ENCODE data around the gene OR8D1.

The OR8D1 gene

GRCh38 chr11:124313849-124314248, at the start of gene OR8D1:
TSS of gene OR8D1 (minus strand) at chr11:124313949. CDS start at chr11:124310766, 3,183 bp downstream.
- Histone ChIP-seq H2AFZ (ENCODE audit: low read depth, low read length) (no peak within 1 kb of the TSS), H3K36me3 (replicated peaks; ENCODE audit: low read depth, low read length) (no peaks in the 10 kb centered on the region), H4K20me1 (ENCODE audit: insufficient read depth, low read length) (no peaks in the 10 kb centered on the region), H3K79me2 (ENCODE audit: low read length) (no peaks in the 10 kb centered on the region), H3K9ac (ENCODE audit: low read length) (no peak within 1 kb of the TSS), H3K4me1 (ENCODE audit: low read length) (peaks cover 6% of the 10 kb centered on the region), H3K4me2 (ENCODE audit: low read length) (no peak within 1 kb of the TSS), H3K4me3 (ENCODE audit: low read length) (no peak within 1 kb of the TSS), H3K27ac (ENCODE audit: low read length) (no peak within 1 kb of the TSS), H3K27me3 (ENCODE audit: low read depth, low read length) (peaks cover 24% of the 10 kb centered on the region), H3K9me3 (ENCODE audit: insufficient read depth, low read length) (no peaks in the 10 kb centered on the region)
- no peak for TF ChIP-seq EZH2phosphoT487 (IDR thresholded peaks at IDR 0.05; ENCODE audit: low read depth)
- no peak for TF ChIP-seq CTCF (IDR thresholded peaks at IDR 0.05; ENCODE audit: low read depth, low read length)

- no peak for TF ChIP-seq CTCF (IDR thresholded peaks at IDR 0.05; ENCODE audit: low read depth, low read length)
- no peak for TF ChIP-seq EZH2phosphoT487 (IDR thresholded peaks at IDR 0.05; ENCODE audit: low read depth)
- no peak overlapping the region for H3K4me3 ChIP-seq (ENCODE audit: low read length)
- no peak overlapping the region for H3K4me2 ChIP-seq (ENCODE audit: low read length)
- no peaks in the 10 kb centered on the region for H4K20me1 ChIP-seq (ENCODE audit: insufficient read depth, low read length)
- no peak overlapping the region for H3K9ac ChIP-seq (ENCODE audit: low read length)
- H3K4me1 ChIP-seq (ENCODE audit: low read length): no peaks in the 10 kb centered on the region
- H3K27me3 ChIP-seq (ENCODE audit: low read depth, low read length): 0 out of 2 replicates have a peak, but pooled peaks cover 9% of the 10 kb centered on the region
- no peaks in the 10 kb centered on the region for H3K79me2 ChIP-seq (ENCODE audit: low read length)
- H3K9me3 ChIP-seq (ENCODE audit: insufficient read depth, low read length): no peaks in the 10 kb centered on the region
- H2AFZ ChIP-seq (ENCODE audit: low read depth, low read length): no peak overlapping the region
- no peaks in the 10 kb centered on the region for H3K36me3 ChIP-seq (replicated peaks; ENCODE audit: low read depth, low read length)
- H3K27ac ChIP-seq (ENCODE audit: low read length): no peak overlapping the region
Measured at GRCh38 chr11:124359566-124359965, 45.8 kb upstream of the OR8D1 start.

GRCh38 chr11:124346311-124346955, 32.7 kb upstream of the OR8D1 start:
- Histone ChIP-seq H2AFZ (ENCODE audit: low read depth, low read length) (no peak overlapping the region), H4K20me1 (ENCODE audit: insufficient read depth, low read length) (no peaks in the 10 kb centered on the region), H3K4me3 (ENCODE audit: low read length) (no peak overlapping the region), H3K9ac (ENCODE audit: low read length) (no peak overlapping the region), H3K36me3 (replicated peaks; ENCODE audit: low read depth, low read length) (no peaks in the 10 kb centered on the region), H3K4me1 (ENCODE audit: low read length) (no peaks in the 10 kb centered on the region), H3K79me2 (ENCODE audit: low read length) (no peaks in the 10 kb centered on the region), H3K27ac (ENCODE audit: low read length) (no peak overlapping the region), H3K4me2 (ENCODE audit: low read length) (no peak overlapping the region), H3K27me3 (ENCODE audit: low read depth, low read length) (no peaks in the 10 kb centered on the region), H3K9me3 (ENCODE audit: insufficient read depth, low read length) (no peaks in the 10 kb centered on the region)
- TF ChIP-seq CTCF (IDR thresholded peaks at IDR 0.05; ENCODE audit: low read depth, low read length): no peak

GRCh38 chr11:124344346-124344745, 30.6 kb upstream of the OR8D1 start:
- Histone ChIP-seq H3K9ac (ENCODE audit: low read length) (no peak overlapping the region), H3K27ac (ENCODE audit: low read length) (no peak overlapping the region), H3K4me1 (ENCODE audit: low read length) (no peaks in the 10 kb centered on the region), H3K27me3 (ENCODE audit: low read depth, low read length) (no peaks in the 10 kb centered on the region), H3K79me2 (ENCODE audit: low read length) (no peaks in the 10 kb centered on the region), H4K20me1 (ENCODE audit: insufficient read depth, low read length) (no peaks in the 10 kb centered on the region), H3K4me3 (ENCODE audit: low read length) (no peak overlapping the region), H3K36me3 (replicated peaks; ENCODE audit: low read depth, low read length) (no peaks in the 10 kb centered on the region), H3K9me3 (ENCODE audit: insufficient read depth, low read length) (no peaks in the 10 kb centered on the region), H3K4me2 (ENCODE audit: low read length) (no peak overlapping the region), H2AFZ (ENCODE audit: low read depth, low read length) (no peak overlapping the region)
- TF ChIP-seq EZH2phosphoT487 (IDR thresholded peaks at IDR 0.05; ENCODE audit: low read depth): no peak
- no peak for TF ChIP-seq CTCF (IDR thresholded peaks at IDR 0.05; ENCODE audit: low read depth, low read length)
